ENCODE data around the gene PCNX3.

DNA sequence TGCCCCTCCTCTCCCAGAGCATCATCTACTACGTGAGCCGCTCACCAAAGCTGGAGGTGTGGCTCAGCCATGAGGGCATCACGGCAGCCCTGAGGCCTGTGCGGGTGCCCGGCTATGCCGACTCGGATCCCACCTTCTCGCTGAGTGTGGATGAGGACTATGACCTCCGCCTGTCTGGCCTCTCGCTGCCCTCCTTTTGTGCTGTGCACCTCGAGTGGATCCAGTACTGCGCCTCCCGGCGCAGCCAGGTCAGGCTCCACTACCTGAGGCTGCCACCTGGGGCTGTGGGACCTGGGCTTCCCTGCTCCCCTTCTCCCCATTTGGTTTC, 18.5 kb downstream of the PCNX3 start:
- TF ChIP-seq ZFX (IDR thresholded peaks at IDR 0.05): no peak
- no peak for TF ChIP-seq EZH2phosphoT487 (IDR thresholded peaks at IDR 0.05; ENCODE audit: borderline replicate concordance)
- TF ChIP-seq, protein P1, sequence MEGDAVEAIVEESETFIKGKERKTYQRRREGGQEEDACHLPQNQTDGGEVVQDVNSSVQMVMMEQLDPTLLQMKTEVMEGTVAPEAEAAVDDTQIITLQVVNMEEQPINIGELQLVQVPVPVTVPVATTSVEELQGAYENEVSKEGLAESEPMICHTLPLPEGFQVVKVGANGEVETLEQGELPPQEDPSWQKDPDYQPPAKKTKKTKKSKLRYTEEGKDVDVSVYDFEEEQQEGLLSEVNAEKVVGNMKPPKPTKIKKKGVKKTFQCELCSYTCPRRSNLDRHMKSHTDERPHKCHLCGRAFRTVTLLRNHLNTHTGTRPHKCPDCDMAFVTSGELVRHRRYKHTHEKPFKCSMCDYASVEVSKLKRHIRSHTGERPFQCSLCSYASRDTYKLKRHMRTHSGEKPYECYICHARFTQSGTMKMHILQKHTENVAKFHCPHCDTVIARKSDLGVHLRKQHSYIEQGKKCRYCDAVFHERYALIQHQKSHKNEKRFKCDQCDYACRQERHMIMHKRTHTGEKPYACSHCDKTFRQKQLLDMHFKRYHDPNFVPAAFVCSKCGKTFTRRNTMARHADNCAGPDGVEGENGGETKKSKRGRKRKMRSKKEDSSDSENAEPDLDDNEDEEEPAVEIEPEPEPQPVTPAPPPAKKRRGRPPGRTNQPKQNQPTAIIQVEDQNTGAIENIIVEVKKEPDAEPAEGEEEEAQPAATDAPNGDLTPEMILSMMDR (IDR thresholded peaks at IDR 0.05 in 2 of 3, conservative IDR thresholded peaks at IDR 0.05 in 1 of 3; ENCODE audit: borderline replicate concordance in 1 of 3, insufficient read depth in 1 of 3, low read depth in 2 of 3, low read length in 2 of 3): no peak
- TF ChIP-seq ZBTB33 (IDR thresholded peaks at IDR 0.05; ENCODE audit: extremely low read depth, insufficient replicate concordance, low read length): no peak
- no peak for TF ChIP-seq RAD21 (IDR thresholded peaks at IDR 0.05; ENCODE audit: low read depth)
- TF ChIP-seq ATF3 (IDR thresholded peaks at IDR 0.05): no peak
- TF ChIP-seq POLR2AphosphoS5 (IDR thresholded peaks at IDR 0.05; ENCODE audit: low read depth, low read length): no peak
- TF ChIP-seq SP1 (IDR thresholded peaks at IDR 0.05; ENCODE audit: low read depth): no peak
- TF ChIP-seq MAX (IDR thresholded peaks at IDR 0.05): no peak
- TF ChIP-seq CBX3 (IDR thresholded peaks at IDR 0.05; ENCODE audit: low read depth): no peak
- TF ChIP-seq CEBPB (IDR thresholded peaks at IDR 0.05; ENCODE audit: low read depth): no peak
- TF ChIP-seq, protein P2, sequence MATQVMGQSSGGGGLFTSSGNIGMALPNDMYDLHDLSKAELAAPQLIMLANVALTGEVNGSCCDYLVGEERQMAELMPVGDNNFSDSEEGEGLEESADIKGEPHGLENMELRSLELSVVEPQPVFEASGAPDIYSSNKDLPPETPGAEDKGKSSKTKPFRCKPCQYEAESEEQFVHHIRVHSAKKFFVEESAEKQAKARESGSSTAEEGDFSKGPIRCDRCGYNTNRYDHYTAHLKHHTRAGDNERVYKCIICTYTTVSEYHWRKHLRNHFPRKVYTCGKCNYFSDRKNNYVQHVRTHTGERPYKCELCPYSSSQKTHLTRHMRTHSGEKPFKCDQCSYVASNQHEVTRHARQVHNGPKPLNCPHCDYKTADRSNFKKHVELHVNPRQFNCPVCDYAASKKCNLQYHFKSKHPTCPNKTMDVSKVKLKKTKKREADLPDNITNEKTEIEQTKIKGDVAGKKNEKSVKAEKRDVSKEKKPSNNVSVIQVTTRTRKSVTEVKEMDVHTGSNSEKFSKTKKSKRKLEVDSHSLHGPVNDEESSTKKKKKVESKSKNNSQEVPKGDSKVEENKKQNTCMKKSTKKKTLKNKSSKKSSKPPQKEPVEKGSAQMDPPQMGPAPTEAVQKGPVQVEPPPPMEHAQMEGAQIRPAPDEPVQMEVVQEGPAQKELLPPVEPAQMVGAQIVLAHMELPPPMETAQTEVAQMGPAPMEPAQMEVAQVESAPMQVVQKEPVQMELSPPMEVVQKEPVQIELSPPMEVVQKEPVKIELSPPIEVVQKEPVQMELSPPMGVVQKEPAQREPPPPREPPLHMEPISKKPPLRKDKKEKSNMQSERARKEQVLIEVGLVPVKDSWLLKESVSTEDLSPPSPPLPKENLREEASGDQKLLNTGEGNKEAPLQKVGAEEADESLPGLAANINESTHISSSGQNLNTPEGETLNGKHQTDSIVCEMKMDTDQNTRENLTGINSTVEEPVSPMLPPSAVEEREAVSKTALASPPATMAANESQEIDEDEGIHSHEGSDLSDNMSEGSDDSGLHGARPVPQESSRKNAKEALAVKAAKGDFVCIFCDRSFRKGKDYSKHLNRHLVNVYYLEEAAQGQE (IDR thresholded peaks at IDR 0.05; ENCODE audit: low read depth): no peak
- no peak for TF ChIP-seq POLR2A (IDR thresholded peaks at IDR 0.05; ENCODE audit: borderline replicate concordance, extremely low read depth, insufficient read depth, insufficient read length)
- TF ChIP-seq EZH2 (IDR thresholded peaks at IDR 0.05): no peak

Data from HCT116 (cell line).